Measurements from ENCODE around the gene NRTN.

DNA sequence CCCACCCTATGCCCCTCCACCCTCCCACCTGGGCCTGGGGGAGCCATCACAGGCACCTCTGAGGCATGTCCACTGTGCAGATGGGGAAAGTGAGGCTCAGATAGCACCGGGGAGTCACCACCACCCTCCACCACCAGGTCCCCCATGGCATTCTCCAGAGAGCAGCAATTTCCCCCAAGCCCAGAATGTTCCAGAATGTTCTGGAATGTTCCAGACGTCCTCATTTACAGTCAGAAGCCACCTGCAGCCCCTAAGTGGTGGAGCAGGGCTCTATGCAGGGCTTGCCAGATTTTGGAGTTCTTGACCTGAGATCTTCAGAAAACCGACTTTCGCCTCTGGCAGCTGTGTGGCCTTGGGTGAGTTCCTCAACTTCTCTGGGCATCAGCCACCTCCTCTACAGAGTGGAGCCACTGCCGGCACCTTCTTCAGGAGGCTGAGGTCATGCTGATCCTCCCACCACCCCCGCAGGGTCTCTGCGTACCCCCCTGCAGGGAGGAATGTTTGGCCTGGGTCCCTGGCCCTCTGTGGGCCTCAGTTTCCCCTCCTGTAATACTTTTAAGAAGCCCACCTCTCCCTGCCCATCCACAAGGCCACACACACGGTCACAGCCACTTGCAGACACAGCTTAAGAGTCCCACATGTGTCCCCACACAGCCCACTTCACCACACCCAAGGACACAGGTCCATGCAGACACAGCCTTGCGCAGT, 59.3 kb downstream of the NRTN start:
- TF ChIP-seq, protein P1, sequence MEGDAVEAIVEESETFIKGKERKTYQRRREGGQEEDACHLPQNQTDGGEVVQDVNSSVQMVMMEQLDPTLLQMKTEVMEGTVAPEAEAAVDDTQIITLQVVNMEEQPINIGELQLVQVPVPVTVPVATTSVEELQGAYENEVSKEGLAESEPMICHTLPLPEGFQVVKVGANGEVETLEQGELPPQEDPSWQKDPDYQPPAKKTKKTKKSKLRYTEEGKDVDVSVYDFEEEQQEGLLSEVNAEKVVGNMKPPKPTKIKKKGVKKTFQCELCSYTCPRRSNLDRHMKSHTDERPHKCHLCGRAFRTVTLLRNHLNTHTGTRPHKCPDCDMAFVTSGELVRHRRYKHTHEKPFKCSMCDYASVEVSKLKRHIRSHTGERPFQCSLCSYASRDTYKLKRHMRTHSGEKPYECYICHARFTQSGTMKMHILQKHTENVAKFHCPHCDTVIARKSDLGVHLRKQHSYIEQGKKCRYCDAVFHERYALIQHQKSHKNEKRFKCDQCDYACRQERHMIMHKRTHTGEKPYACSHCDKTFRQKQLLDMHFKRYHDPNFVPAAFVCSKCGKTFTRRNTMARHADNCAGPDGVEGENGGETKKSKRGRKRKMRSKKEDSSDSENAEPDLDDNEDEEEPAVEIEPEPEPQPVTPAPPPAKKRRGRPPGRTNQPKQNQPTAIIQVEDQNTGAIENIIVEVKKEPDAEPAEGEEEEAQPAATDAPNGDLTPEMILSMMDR (IDR thresholded peaks at IDR 0.05): no peak
- TF ChIP-seq POLR2A (IDR thresholded peaks at IDR 0.05; ENCODE audit: low read depth) (no peak), EP300 (IDR thresholded peaks at IDR 0.05) (no peak), POLR2AphosphoS5 (IDR thresholded peaks at IDR 0.05) (no peak)
